Suprapubic skin (tissue), 4 donors: Measurements from ENCODE around the gene IQSEC1.

Experiments
- EP300 ChIP-seq: sonication (generic); formaldehyde crosslinking; IDR thresholded peaks from one replicate; pipeline ENCODE4 v1.6.1; 2017; ENCODE audit warnings: antibody characterized with exemption
- POLR2AphosphoS5 ChIP-seq, 3 donors: sonication (generic); formaldehyde crosslinking; IDR thresholded peaks; one replicate each; pipeline ENCODE4 v1.6.1; 2017; ENCODE audit warnings: antibody characterized with exemption in 3 of 3
- TF ChIP-seq, protein P1 (sequence below), 2 donors: fragments of 200-600 bp in 1 of 2; fragments of 450-650 bp in 1 of 2; sonication (generic) in 1 of 2; IDR thresholded peaks; one replicate each; pipeline ENCODE4 v1.5.1; 2016 to 2019; ENCODE audit warnings: antibody characterized with exemption in 2 of 2, mild to moderate bottlenecking in 1 of 2, moderate library complexity in 1 of 2

DNA sequence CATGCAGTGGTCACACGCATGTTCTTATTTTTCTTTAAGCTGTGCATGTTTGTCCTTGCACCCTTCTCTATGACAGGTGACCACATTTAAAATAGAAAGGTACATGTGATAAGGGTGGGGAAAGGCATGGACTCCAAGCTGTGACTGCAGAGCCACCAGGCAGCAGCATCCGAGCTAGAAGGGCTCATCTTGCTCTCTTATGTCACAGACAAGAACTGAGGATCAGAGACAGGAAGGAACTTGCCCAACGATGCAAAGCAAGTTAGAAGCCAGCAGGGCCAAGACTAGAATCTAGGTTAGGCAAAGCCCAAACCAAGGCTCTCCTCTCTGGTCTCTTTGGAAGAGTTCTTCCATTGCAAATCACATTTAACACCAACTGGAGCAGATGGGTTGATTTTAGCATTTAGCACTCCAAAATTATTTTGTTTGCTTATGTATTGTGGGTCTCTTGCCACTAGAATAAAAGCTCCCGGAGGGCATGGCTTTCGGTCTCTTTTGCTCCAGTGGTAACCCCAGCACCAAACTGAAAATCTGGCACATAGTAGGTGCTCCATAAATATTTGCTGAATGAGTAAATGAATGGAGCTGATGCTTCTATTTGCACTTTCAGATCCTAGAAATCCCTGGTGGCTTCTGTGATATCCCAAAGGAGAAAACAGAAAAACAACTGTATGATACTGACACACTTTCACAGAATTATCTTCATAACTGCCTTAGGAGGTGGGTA, 84.3 kb downstream of the IQSEC1 start:
- TF ChIP-seq POLR2AphosphoS5 (IDR thresholded peaks at IDR 0.05) (no peak), EP300 (no peak)
- TF ChIP-seq, protein P1, sequence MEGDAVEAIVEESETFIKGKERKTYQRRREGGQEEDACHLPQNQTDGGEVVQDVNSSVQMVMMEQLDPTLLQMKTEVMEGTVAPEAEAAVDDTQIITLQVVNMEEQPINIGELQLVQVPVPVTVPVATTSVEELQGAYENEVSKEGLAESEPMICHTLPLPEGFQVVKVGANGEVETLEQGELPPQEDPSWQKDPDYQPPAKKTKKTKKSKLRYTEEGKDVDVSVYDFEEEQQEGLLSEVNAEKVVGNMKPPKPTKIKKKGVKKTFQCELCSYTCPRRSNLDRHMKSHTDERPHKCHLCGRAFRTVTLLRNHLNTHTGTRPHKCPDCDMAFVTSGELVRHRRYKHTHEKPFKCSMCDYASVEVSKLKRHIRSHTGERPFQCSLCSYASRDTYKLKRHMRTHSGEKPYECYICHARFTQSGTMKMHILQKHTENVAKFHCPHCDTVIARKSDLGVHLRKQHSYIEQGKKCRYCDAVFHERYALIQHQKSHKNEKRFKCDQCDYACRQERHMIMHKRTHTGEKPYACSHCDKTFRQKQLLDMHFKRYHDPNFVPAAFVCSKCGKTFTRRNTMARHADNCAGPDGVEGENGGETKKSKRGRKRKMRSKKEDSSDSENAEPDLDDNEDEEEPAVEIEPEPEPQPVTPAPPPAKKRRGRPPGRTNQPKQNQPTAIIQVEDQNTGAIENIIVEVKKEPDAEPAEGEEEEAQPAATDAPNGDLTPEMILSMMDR (IDR thresholded peaks at IDR 0.05), result no peak
